Superior temporal gyrus (tissue), 1 donor: ENCODE results near the gene NPHP4.

Experiments used
- DNase-seq: peaks from one replicate; pipeline ENCODE4 v3.0.0-alpha.2; 2016; ENCODE audit errors: extremely low spot score

Gene NPHP4

GRCh38 chr1:5832916-5833895 lies 159.0 kb downstream of the NPHP4 start:
- DNase-seq, result no peak

- DNase-seq, result no peak
Measured at GRCh38 chr1:5831600-5832335, 160.5 kb downstream of the NPHP4 start.

- no peak for DNase-seq
Measured at GRCh38 chr1:5830771-5831599, 161.2 kb downstream of the NPHP4 start.

- no peak for DNase-seq
Measured at GRCh38 chr1:5829414-5829813, 162.8 kb downstream of the NPHP4 start.

- DNase-seq, result no peak
Measured at GRCh38 chr1:5828308-5828935, 163.8 kb downstream of the NPHP4 start.

GRCh38 chr1:5827516-5827915 lies 164.7 kb downstream of the NPHP4 start:
- no peak for DNase-seq

- no peak for DNase-seq
Measured at GRCh38 chr1:5826601-5827000, 165.6 kb downstream of the NPHP4 start.

- DNase-seq, result no peak
Measured at GRCh38 chr1:5822726-5823125, 169.5 kb downstream of the NPHP4 start.

- DNase-seq, result no peak
Measured at GRCh38 chr1:5822266-5822665, 170.0 kb downstream of the NPHP4 start.

- DNase-seq, result no peak
Measured at GRCh38 chr1:5821540-5822176, 170.6 kb downstream of the NPHP4 start.

- no peak for DNase-seq
Measured at GRCh38 chr1:5820026-5820421, 172.2 kb downstream of the NPHP4 start.

- no peak for DNase-seq
Measured at GRCh38 chr1:5819391-5820025, 172.7 kb downstream of the NPHP4 start.

- DNase-seq, result no peak
Measured at GRCh38 chr1:5818755-5819154, 173.5 kb downstream of the NPHP4 start.

- DNase-seq, result no peak
Measured at GRCh38 chr1:5815716-5816115, 176.5 kb downstream of the NPHP4 start.

- DNase-seq, result no peak
Measured at GRCh38 chr1:5815211-5815610, 177.0 kb downstream of the NPHP4 start.

- no peak for DNase-seq
Measured at GRCh38 chr1:5814046-5814619, 178.1 kb downstream of the NPHP4 start.

- DNase-seq, result no peak
Measured at GRCh38 chr1:5813480-5813879, 178.7 kb downstream of the NPHP4 start.
